Islet precursor cell (in vitro differentiated cells): ENCODE data around the gene PPAN.

Source experiments
- DNase-seq: peaks from one replicate; pipeline ENCODE4 v3.0.0-alpha.2; 2018

PPAN gene

GRCh38 chr19:10092648-10093294 lies 13.4 kb upstream of the PPAN start:
- DNase-seq: no peak

GRCh38 chr19:10093295-10094186 lies 12.6 kb upstream of the PPAN start:
- DNase-seq: no peak

- no peak for DNase-seq
Measured at GRCh38 chr19:10095622-10095947, 10.6 kb upstream of the PPAN start.

GRCh38 chr19:10095948-10096614 lies 10.1 kb upstream of the PPAN start:
- DNase-seq: peak; percentile 91

GRCh38 chr19:10096615-10096963 lies 9.6 kb upstream of the PPAN start:
- DNase-seq: no peak

GRCh38 chr19:10100163-10100785 lies 5.9 kb upstream of the PPAN start:
- no peak for DNase-seq

GRCh38 chr19:10102787-10103236 lies 3.4 kb upstream of the PPAN start:
- no peak for DNase-seq

GRCh38 chr19:10104130-10104513 lies 2.0 kb upstream of the PPAN start:
- no peak for DNase-seq

GRCh38 chr19:10104665-10105508 lies 1.3 kb upstream of the PPAN start:
- DNase-seq: peak; percentile 35

GRCh38 chr19:10105509-10106099 lies 558 bp upstream of the PPAN start:
- no peak for DNase-seq

- no peak for DNase-seq
Measured at GRCh38 chr19:10107254-10107653, 1.1 kb downstream of the PPAN start.

- DNase-seq: no peak
Measured at GRCh38 chr19:10107817-10108367, 1.7 kb downstream of the PPAN start.

GRCh38 chr19:10109528-10109927 lies 3.4 kb downstream of the PPAN start:
- no peak for DNase-seq

GRCh38 chr19:10110076-10110971 lies 4.2 kb downstream of the PPAN start:
- no peak for DNase-seq

GRCh38 chr19:10110972-10111317 lies 4.8 kb downstream of the PPAN start:
- DNase-seq: no peak

- DNase-seq: no peak
Measured at GRCh38 chr19:10111405-10111811, 5.2 kb downstream of the PPAN start, which contains the start of gene P2RY11. Gene P2RY11, plus strand, starts transcription at chr19:10111693. Its CDS starts 29 bp downstream, at chr19:10111722.

GRCh38 chr19:10112037-10112761 lies 6.0 kb downstream of the PPAN start:
- DNase-seq: no peak

- DNase-seq: peak; percentile 76
Measured at GRCh38 chr19:10112895-10113591, 6.9 kb downstream of the PPAN start.

- DNase-seq: no peak
Measured at GRCh38 chr19:10113592-10113963, 7.4 kb downstream of the PPAN start.
